Nephron progenitor cell (in vitro differentiated cells): Measurements from ENCODE around the gene OAS3.

Experiments used
- DNase-seq: peaks from one replicate; pipeline ENCODE4 v3.0.0; 2021
- H3K27ac Mint-ChIP-seq: 2 replicates; pipeline ENCODE4 v1.8.0; 2021; ENCODE audit warnings: mild to moderate bottlenecking, moderate library complexity, mixed read lengths
- H3K27me3 Mint-ChIP-seq: 2 replicates; pipeline ENCODE4 v1.8.0; 2021; ENCODE audit warnings: mild to moderate bottlenecking, low read depth, mixed read lengths; ENCODE audit not compliant: poor library complexity
- H3K36me3 Mint-ChIP-seq: 2 replicates; pipeline ENCODE4 v1.8.0; 2021; ENCODE audit warnings: low read depth, mixed read lengths
- H3K4me1 Mint-ChIP-seq: 2 replicates; pipeline ENCODE4 v1.8.0; 2021; ENCODE audit warnings: mixed read lengths
- H3K4me3 Mint-ChIP-seq: 2 replicates; pipeline ENCODE4 v1.8.0; 2021; ENCODE audit warnings: mild to moderate bottlenecking, moderate library complexity, mixed read lengths
- H3K9me3 Mint-ChIP-seq: 2 replicates; pipeline ENCODE4 v1.8.0; 2021; ENCODE audit warnings: mild to moderate bottlenecking, moderate library complexity, mixed read lengths
- TF ChIP-seq, protein P1 (sequence below): fragments of 200-600 bp; sonication (generic); IDR thresholded peaks from 2 replicates; pipeline ENCODE4 v1.5.0; 2021; ENCODE audit warnings: antibody characterized with exemption

Gene OAS3

DNA sequence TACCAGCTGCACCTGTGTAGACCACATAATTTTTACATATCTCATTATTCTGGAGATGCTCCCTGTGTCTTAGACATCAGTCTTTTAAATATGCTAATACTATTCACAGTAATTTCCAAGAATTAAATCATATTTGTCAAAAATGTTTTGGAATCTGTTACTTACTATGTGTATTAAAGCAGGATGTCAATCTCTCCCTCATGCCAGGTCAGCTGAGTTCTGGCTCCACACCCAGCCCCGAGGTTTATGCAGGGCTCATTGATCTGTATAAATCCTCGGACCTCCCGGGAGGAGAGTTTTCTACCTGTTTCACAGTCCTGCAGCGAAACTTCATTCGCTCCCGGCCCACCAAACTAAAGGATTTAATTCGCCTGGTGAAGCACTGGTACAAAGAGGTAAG lies 67.9 kb downstream of the OAS3 start:
- H3K27me3 Mint-ChIP-seq = peaks cover 57% of the 10 kb centered on the region
- no peak for DNase-seq
- H3K27ac Mint-ChIP-seq = no peak overlapping the region
- TF ChIP-seq, protein P1, sequence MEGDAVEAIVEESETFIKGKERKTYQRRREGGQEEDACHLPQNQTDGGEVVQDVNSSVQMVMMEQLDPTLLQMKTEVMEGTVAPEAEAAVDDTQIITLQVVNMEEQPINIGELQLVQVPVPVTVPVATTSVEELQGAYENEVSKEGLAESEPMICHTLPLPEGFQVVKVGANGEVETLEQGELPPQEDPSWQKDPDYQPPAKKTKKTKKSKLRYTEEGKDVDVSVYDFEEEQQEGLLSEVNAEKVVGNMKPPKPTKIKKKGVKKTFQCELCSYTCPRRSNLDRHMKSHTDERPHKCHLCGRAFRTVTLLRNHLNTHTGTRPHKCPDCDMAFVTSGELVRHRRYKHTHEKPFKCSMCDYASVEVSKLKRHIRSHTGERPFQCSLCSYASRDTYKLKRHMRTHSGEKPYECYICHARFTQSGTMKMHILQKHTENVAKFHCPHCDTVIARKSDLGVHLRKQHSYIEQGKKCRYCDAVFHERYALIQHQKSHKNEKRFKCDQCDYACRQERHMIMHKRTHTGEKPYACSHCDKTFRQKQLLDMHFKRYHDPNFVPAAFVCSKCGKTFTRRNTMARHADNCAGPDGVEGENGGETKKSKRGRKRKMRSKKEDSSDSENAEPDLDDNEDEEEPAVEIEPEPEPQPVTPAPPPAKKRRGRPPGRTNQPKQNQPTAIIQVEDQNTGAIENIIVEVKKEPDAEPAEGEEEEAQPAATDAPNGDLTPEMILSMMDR = no peak
- no peaks in the 10 kb centered on the region for H3K4me1 Mint-ChIP-seq
- no peaks in the 10 kb centered on the region for H3K36me3 Mint-ChIP-seq
- H3K4me3 Mint-ChIP-seq = no peak overlapping the region
- H3K9me3 Mint-ChIP-seq = no peaks in the 10 kb centered on the region

DNA sequence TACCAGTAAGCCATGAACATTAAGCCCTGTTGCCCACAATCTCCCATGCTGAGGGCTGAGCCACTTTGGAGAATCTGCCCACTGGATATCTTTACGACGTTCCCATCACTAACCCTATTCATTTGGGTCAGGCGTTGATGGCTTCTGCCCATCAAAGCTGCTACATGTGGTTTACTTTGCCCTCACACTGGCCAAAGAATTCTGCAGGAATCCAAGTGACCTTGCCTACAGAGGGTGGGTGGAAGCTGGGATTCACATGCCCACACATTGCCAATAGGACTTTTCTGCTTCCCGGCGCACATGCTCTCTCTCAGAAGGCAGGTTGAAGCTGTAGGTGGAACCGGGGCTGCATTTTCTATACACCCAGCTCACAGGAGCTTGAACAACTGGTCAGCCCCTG lies 68.4 kb downstream of the OAS3 start:
- TF ChIP-seq, protein P1 = no peak
- Mint-ChIP-seq H3K27me3 (peaks cover 59% of the 10 kb centered on the region), H3K4me3 (no peak overlapping the region), H3K4me1 (no peaks in the 10 kb centered on the region), H3K9me3 (peaks cover 3% of the 10 kb centered on the region), H3K27ac (no peak overlapping the region), H3K36me3 (no peaks in the 10 kb centered on the region)
- no peak for DNase-seq

DNA sequence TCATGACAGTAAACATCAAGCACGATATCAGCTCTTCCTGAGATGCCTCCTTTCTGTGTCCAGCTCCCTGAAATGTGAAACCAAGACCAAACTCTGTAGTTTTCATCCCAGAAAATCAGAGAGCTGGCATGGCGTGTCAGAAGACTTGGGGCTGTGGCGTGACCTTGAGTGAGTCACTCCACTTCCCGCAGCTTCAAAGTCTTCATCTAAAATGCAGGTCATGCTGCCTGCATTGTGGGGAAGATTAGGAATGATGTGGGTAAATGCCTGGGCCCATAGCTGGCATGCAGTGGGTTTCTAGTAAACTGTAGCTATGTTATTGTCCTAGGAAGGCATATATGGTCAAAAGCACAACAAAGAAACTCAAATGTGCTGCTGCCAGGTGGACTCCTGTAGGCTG lies 68.9 kb downstream of the OAS3 start:
- Mint-ChIP-seq H3K27me3 (peaks cover 61% of the 10 kb centered on the region), H3K9me3 (peaks cover 5% of the 10 kb centered on the region), H3K27ac (no peak overlapping the region), H3K36me3 (no peaks in the 10 kb centered on the region), H3K4me3 (no peak overlapping the region), H3K4me1 (no peaks in the 10 kb centered on the region)
- TF ChIP-seq, protein P1 = no peak
- DNase-seq = no peak

DNA sequence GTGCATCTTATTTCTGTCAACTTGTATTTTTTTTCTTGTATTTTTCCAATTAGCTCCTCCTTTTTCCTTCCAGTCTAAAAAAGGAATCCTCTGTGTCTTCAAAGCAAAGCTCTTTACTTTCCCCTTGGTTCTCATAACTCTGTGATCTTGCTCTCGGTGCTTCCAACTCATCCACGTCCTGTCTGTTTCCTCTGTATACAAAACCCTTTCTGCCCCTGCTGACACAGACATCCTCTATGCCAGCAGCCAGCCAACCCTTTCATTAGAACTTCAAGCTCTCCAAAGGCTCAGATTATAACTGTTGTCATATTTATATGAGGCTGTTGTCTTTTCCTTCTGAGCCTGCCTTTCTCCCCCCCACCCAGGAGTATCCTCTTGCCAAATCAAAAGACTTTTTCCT lies 72.4 kb downstream of the OAS3 start:
- Mint-ChIP-seq H3K27ac (no peak overlapping the region), H3K36me3 (no peaks in the 10 kb centered on the region), H3K9me3 (peaks cover 5% of the 10 kb centered on the region), H3K4me3 (no peak overlapping the region), H3K27me3 (peaks cover 62% of the 10 kb centered on the region), H3K4me1 (peaks cover 6% of the 10 kb centered on the region)
- DNase-seq = no peak
- TF ChIP-seq, protein P1 = no peak

DNA sequence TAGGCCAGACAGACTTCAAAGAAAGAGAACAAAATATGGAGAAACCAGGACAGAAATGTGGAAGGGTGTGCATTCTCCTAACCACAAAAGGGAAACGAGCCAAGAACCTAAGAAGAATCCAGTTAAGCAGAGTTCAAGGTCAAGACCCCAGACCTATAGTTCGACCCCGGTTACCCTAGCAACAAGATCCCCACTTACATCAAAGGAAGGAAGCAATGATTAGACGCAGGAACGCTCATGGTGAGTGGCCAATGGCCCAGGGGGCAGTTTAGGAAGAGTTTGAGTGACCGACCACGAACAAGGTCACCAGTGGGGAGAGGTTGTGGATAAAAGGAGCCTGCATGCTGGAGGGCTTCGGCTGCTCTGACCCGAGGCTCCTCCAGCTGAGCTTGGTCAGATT lies 76.3 kb downstream of the OAS3 start:
- TF ChIP-seq, protein P1 = no peak
- no peaks in the 10 kb centered on the region for H3K36me3 Mint-ChIP-seq
- H3K4me3 Mint-ChIP-seq = no peak overlapping the region
- peaks cover 45% of the 10 kb centered on the region for H3K27me3 Mint-ChIP-seq
- no peak overlapping the region for H3K27ac Mint-ChIP-seq
- no peak for DNase-seq
- peaks cover 5% of the 10 kb centered on the region for H3K9me3 Mint-ChIP-seq
- peaks cover 6% of the 10 kb centered on the region for H3K4me1 Mint-ChIP-seq

DNA sequence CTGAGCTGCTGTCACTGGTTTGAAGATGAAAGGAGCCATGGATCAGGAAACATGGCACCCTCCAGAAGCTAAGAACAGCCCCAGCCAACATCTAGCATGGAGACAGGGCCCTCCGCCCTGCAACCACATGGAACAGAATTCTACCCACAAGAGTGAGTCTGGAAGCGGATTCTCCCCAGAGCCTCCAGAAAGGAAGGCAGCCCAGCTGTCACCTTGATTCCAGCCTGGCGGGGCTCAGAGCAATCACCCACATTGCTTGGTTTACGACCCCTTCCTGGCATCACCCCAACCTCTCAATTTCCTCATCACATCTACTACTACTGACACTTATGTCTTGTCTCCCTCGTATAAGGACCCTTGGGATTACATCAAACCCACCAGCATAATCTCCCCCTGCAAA lies 78.5 kb downstream of the OAS3 start:
- H3K9me3 Mint-ChIP-seq = peaks cover under 1% of the 10 kb centered on the region
- peaks cover 6% of the 10 kb centered on the region for H3K4me1 Mint-ChIP-seq
- DNase-seq = no peak
- peaks cover 49% of the 10 kb centered on the region for H3K27me3 Mint-ChIP-seq
- H3K36me3 Mint-ChIP-seq = no peaks in the 10 kb centered on the region
- no peak overlapping the region for H3K27ac Mint-ChIP-seq
- TF ChIP-seq, protein P1 = no peak
- no peak overlapping the region for H3K4me3 Mint-ChIP-seq
